H9 (cell line): ENCODE results near the gene ZNF773. TPM values are rescaled to one million over a fixed set of nuclear protein-coding genes. Genes with fewer than 3 reads are reported as not detected.
A peak's percentile ranks its signal among the peaks of the same experiment; 100 is the strongest.

Experiments
- DNase-seq: peaks from one replicate; pipeline ENCODE4 v3.0.0-alpha.2; 2017
- H2AFZ ChIP-seq: one replicate; pipeline ENCODE4 v1.6.1; 2013; ENCODE audit warnings: mild to moderate bottlenecking, low read length, control low read depth, moderate library complexity
- H2AK5ac ChIP-seq: 2 replicates; pipeline ENCODE4 v1.6.1; 2013; ENCODE audit warnings: low read length, control low read depth, mixed read lengths; ENCODE audit not compliant: insufficient read length
- H2BK120ac ChIP-seq: one replicate; pipeline ENCODE4 v1.6.1; 2013; ENCODE audit warnings: low read depth, mild to moderate bottlenecking, low read length, control low read depth, inconsistent platforms; ENCODE audit not compliant: poor library complexity, severe bottlenecking
- H2BK12ac ChIP-seq: 2 replicates; pipeline ENCODE4 v1.6.1; 2013; ENCODE audit warnings: low read length, control low read depth, mixed read lengths, low read depth; ENCODE audit not compliant: insufficient read length
- H2BK15ac ChIP-seq: 2 replicates; pipeline ENCODE4 v1.6.1; 2013; ENCODE audit warnings: low read depth, low read length, control low read depth
- H2BK20ac ChIP-seq: one replicate; pipeline ENCODE4 v1.6.1; 2013; ENCODE audit warnings: low read depth, mild to moderate bottlenecking, low read length, control low read depth, inconsistent platforms; ENCODE audit not compliant: poor library complexity, severe bottlenecking
- H2BK5ac ChIP-seq: 2 replicates; pipeline ENCODE4 v1.6.1; 2013; ENCODE audit warnings: low read length, control low read depth, mixed read lengths; ENCODE audit not compliant: insufficient read length
- H3K14ac ChIP-seq: 2 replicates; pipeline ENCODE4 v1.6.1; 2013; ENCODE audit warnings: low read length, control low read depth; ENCODE audit not compliant: insufficient read depth
- H3K18ac ChIP-seq: 2 replicates; pipeline ENCODE4 v1.6.1; 2013; ENCODE audit warnings: low read depth, mild to moderate bottlenecking, mixed read lengths, low read length, control low read depth; ENCODE audit not compliant: insufficient read length
- H3K23ac ChIP-seq: 2 replicates; pipeline ENCODE4 v1.6.1; 2013; ENCODE audit warnings: low read length, control low read depth, mixed read lengths, low read depth; ENCODE audit not compliant: insufficient read length
- H3K23me2 ChIP-seq: 2 replicates; pipeline ENCODE4 v1.6.1; 2013; ENCODE audit warnings: low read depth, mild to moderate bottlenecking, mixed read lengths, low read length, control low read depth; ENCODE audit not compliant: insufficient read length, poor library complexity, severe bottlenecking
- H3K27ac ChIP-seq: 2 replicates; pipeline ENCODE4 v1.5.1; 2013; ENCODE audit warnings: low read length, control low read depth, mixed read lengths, low read depth; ENCODE audit not compliant: insufficient read length
- H3K27me3 ChIP-seq: 2 replicates; pipeline ENCODE4 v1.6.1; 2013; ENCODE audit warnings: low read length, control low read depth, inconsistent platforms; ENCODE audit not compliant: insufficient read depth
- H3K4ac ChIP-seq: 2 replicates; pipeline ENCODE4 v1.6.1; 2013; ENCODE audit warnings: low read depth, mild to moderate bottlenecking, control low read depth, inconsistent platforms, low read length, moderate library complexity
- H3K4me1 ChIP-seq: 2 replicates; pipeline ENCODE4 v1.6.1; 2013; ENCODE audit warnings: low read length, control low read depth, inconsistent platforms; ENCODE audit not compliant: insufficient read depth
- H3K4me2 ChIP-seq: 2 replicates; pipeline ENCODE4 v1.6.1; 2013; ENCODE audit warnings: low read length, control low read depth, mixed read lengths; ENCODE audit not compliant: insufficient read length, insufficient read depth
- H3K56ac ChIP-seq: 2 replicates; pipeline ENCODE4 v1.6.1; 2013; ENCODE audit warnings: low read depth, mild to moderate bottlenecking, mixed read lengths, low read length, control low read depth; ENCODE audit not compliant: insufficient read length
- H3K79me1 ChIP-seq: 2 replicates; pipeline ENCODE4 v1.6.1; 2013; ENCODE audit warnings: low read depth, mild to moderate bottlenecking, moderate library complexity, low read length, control low read depth, inconsistent platforms; ENCODE audit not compliant: insufficient read depth, poor library complexity, severe bottlenecking
- H3K79me2 ChIP-seq: 2 replicates; pipeline ENCODE4 v1.6.1; 2013; ENCODE audit warnings: low read length, control low read depth, inconsistent platforms; ENCODE audit not compliant: insufficient read depth
- H3K9ac ChIP-seq: 2 replicates; pipeline ENCODE4 v1.6.1; 2013; ENCODE audit warnings: low read length, control low read depth, mixed read lengths; ENCODE audit not compliant: insufficient read length; ENCODE audit errors: extremely low read depth
- H3K9me3 ChIP-seq: one replicate; pipeline ENCODE4 v1.6.1; 2013; ENCODE audit warnings: low read depth, low read length, inconsistent platforms; ENCODE audit not compliant: control insufficient read depth
- H3T11ph ChIP-seq: one replicate; pipeline ENCODE4 v1.6.1; 2013; ENCODE audit warnings: mild to moderate bottlenecking, low read length, control low read depth, inconsistent platforms
- H4K20me1 ChIP-seq: one replicate; pipeline ENCODE4 v1.6.1; 2013; ENCODE audit not compliant: control insufficient read depth, insufficient read length, insufficient read depth
- H4K5ac ChIP-seq: 2 replicates; pipeline ENCODE4 v1.6.1; 2013; ENCODE audit warnings: low read depth, mild to moderate bottlenecking, mixed read lengths, low read length, control low read depth; ENCODE audit not compliant: insufficient read length
- H4K8ac ChIP-seq: replicated peaks from 2 replicates; pipeline ENCODE4 v1.6.1; 2013; ENCODE audit warnings: low read length, control low read depth, mixed read lengths, low read depth; ENCODE audit not compliant: insufficient read length
- H4K91ac ChIP-seq: 2 replicates; pipeline ENCODE4 v1.6.1; 2013; ENCODE audit warnings: low read depth, mild to moderate bottlenecking, moderate library complexity, mixed read lengths, low read length, control low read depth; ENCODE audit not compliant: insufficient read length
- H3K27ac Mint-ChIP-seq, 3 experiments: 2 replicates in 2 of 3; 3 replicates in 1 of 3; pipeline ENCODE4 v1.8.0; 2020 to 2021; ENCODE audit warnings: mixed read lengths in 3 of 3, mild to moderate bottlenecking in 1 of 3, moderate library complexity in 1 of 3
- H3K27me3 Mint-ChIP-seq: 2 replicates; pipeline ENCODE4 v1.8.0; 2021; ENCODE audit warnings: low read depth, mild to moderate bottlenecking, moderate library complexity, mixed read lengths
- H3K36me3 Mint-ChIP-seq, 3 experiments: 2 replicates in 2 of 3; 3 replicates in 1 of 3; pipeline ENCODE4 v1.8.0; 2020 to 2021; ENCODE audit warnings: low read depth in 3 of 3, mixed read lengths in 3 of 3; ENCODE audit not compliant: insufficient read depth in 1 of 3
- H3K4me1 Mint-ChIP-seq, 2 experiments: 2 replicates each; pipeline ENCODE4 v1.8.0; 2020; ENCODE audit warnings: mixed read lengths in 2 of 2
- H3K4me3 Mint-ChIP-seq, 2 experiments: 2 replicates in 1 of 2; 3 replicates in 1 of 2; pipeline ENCODE4 v1.8.0; 2020 to 2021; ENCODE audit warnings: mild to moderate bottlenecking in 2 of 2, mixed read lengths in 2 of 2, moderate library complexity in 1 of 2
- H3K9me3 Mint-ChIP-seq, 2 experiments: 2 replicates in 1 of 2; 3 replicates in 1 of 2; pipeline ENCODE4 v1.8.0; 2020; ENCODE audit warnings: mild to moderate bottlenecking in 2 of 2, mixed read lengths in 2 of 2, moderate library complexity in 1 of 2
- WGBS: extraction: QIAGEN DNeasy Blood & Tissue Kit; methylation state at CpG from one replicate; pipeline ENCODE4 v1.1.7; 2013; ENCODE audit warnings: missing lambda C conversion rate, low lambda C conversion rate, mixed read lengths; ENCODE audit not compliant: insufficient read length; ENCODE audit errors: extremely low coverage; 5-methylcytosine and 5-hydroxymethylcytosine counted together
- total RNA-seq: library from RNA; stranded (reverse); gene quantifications from 2 replicates; pipeline ENCODE4 v1.2.1, GENCODE V29; 2021
- TF ChIP-seq, protein P1 (sequence below): fragments of 200-600 bp; sonication (generic); conservative IDR thresholded peaks from 3 replicates; pipeline ENCODE4 v1.8.0; 2021; ENCODE audit warnings: antibody characterized with exemption, mild to moderate bottlenecking

The ZNF773 gene
- total RNA-seq, 1 experiment from 2014 or later = 8.2 TPM

DNA sequence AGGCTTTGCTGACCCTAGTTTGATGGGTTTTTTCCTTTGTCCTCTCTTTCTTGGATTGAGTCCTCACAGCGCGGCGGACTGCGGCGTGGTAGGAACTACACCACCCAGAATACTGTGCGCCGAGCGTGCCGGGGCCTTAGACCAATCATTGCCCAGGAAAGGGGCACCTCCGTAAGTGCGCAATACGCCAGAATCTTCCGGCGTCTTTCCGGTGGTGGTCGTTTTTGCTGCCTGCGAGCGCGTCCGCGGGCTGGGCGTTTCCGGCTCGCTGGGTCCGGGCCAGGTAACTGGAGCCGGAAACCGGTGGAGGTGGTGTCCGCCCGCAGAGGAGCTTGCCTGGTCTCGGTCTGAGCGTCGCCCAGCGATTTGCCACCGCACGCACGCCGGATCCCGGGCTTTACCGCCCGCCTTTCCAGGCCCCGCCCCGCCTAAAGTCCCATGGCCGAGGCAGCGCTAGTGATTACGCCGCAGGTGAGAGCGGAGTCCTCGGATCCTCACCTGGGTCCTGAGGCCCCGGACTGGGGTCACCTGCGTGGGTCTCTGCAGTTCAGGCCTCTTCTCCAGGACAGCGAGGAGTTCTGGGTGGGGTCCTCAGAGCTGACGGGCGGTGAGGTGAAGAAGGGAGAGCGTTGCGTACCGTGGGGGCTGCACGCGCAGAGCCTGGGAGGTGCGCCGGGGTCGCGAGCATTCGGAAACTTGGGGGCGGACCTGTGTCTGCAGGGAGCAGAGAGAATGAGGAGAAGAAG is 27.6 kb downstream of the ZNF773 start, which contains the start of gene ZNF549:
ZNF549 (plus strand) TSS at position 221 of the 746 bp plus-strand sequence; CDS start at position 439, 218 bp downstream.
- peaks cover 21 to 24% (median 21%) of the 10 kb centered on the region in 3 experiments for H3K36me3 Mint-ChIP-seq
- H3K27ac Mint-ChIP-seq = peak within 1 kb of the TSS; percentile 86 to 99 (median 98)
- H3K4me1 Mint-ChIP-seq = peaks cover 10 to 13% of the 10 kb centered on the region in 2 experiments
- H3K9ac ChIP-seq = peak within 1 kb of the TSS; percentile 84
- H2AFZ ChIP-seq = no peak within 1 kb of the TSS
- no peak within 1 kb of the TSS for H2BK20ac ChIP-seq
- H3K14ac ChIP-seq = no peak within 1 kb of the TSS
- H3K4ac ChIP-seq = no peak within 1 kb of the TSS
- H3K18ac ChIP-seq = no peak within 1 kb of the TSS
- H3K56ac ChIP-seq = no peak within 1 kb of the TSS
- H4K8ac ChIP-seq = no peak within 1 kb of the TSS
- peaks cover 6% of the 10 kb centered on the region; the same call in 1 of the 2 replicates for H3K79me2 ChIP-seq
- H3K27me3 Mint-ChIP-seq = peaks cover 11% of the 10 kb centered on the region
- H4K91ac ChIP-seq = no peak within 1 kb of the TSS
- peak; percentile 96 for DNase-seq
- no peak within 1 kb of the TSS for H2BK5ac ChIP-seq
- no peaks in the 10 kb centered on the region for H3K9me3 ChIP-seq
- no peaks in the 10 kb centered on the region; the same call in 1 of the 2 replicates for H3K4me1 ChIP-seq
- no peak within 1 kb of the TSS for H2BK120ac ChIP-seq
- H3K4me2 ChIP-seq = peak within 1 kb of the TSS; percentile 88
- H2BK15ac ChIP-seq = no peak within 1 kb of the TSS
- peaks cover 6% of the 10 kb centered on the region for H3K23me2 ChIP-seq
- TF ChIP-seq, protein P1, sequence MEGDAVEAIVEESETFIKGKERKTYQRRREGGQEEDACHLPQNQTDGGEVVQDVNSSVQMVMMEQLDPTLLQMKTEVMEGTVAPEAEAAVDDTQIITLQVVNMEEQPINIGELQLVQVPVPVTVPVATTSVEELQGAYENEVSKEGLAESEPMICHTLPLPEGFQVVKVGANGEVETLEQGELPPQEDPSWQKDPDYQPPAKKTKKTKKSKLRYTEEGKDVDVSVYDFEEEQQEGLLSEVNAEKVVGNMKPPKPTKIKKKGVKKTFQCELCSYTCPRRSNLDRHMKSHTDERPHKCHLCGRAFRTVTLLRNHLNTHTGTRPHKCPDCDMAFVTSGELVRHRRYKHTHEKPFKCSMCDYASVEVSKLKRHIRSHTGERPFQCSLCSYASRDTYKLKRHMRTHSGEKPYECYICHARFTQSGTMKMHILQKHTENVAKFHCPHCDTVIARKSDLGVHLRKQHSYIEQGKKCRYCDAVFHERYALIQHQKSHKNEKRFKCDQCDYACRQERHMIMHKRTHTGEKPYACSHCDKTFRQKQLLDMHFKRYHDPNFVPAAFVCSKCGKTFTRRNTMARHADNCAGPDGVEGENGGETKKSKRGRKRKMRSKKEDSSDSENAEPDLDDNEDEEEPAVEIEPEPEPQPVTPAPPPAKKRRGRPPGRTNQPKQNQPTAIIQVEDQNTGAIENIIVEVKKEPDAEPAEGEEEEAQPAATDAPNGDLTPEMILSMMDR = no peak
- peaks cover 6% of the 10 kb centered on the region for H3K79me1 ChIP-seq
- peaks cover 0 to 57% of the 10 kb centered on the region in 2 experiments; a peak in 4 of 5 replicates for H3K9me3 Mint-ChIP-seq
- H4K5ac ChIP-seq = no peak within 1 kb of the TSS
- H3K27ac ChIP-seq = no peak within 1 kb of the TSS
- no peak within 1 kb of the TSS for H2AK5ac ChIP-seq
- H3K4me3 Mint-ChIP-seq = peak within 1 kb of the TSS; percentile 85 to 95
- no CpG with 5 or more reads among the region's 64 CpGs for WGBS
- H2BK12ac ChIP-seq = no peak within 1 kb of the TSS
- H3T11ph ChIP-seq = no peak within 1 kb of the TSS
- no peaks in the 10 kb centered on the region for H3K27me3 ChIP-seq
- H4K20me1 ChIP-seq = no peaks in the 10 kb centered on the region
- no peak within 1 kb of the TSS for H3K23ac ChIP-seq
